Fibroblast of lung (primary cell): ENCODE results near the gene FAM240B. TPM values are rescaled to one million over a fixed set of nuclear protein-coding genes. Genes with fewer than 3 reads are reported as not detected.

ENCODE experiments used
- DNase-seq, 2 donors: peaks; one replicate each; pipeline versions ENCODE4 v3.0.0 to v3.0.0-alpha.2; 2010; ENCODE audit warnings: low read depth in 2 of 2
- H2AFZ ChIP-seq: 2 replicates; pipeline ENCODE4 v1.5.1; 2012; ENCODE audit warnings: low read length, control low read depth, inconsistent platforms
- H3K27ac ChIP-seq: 2 replicates; pipeline ENCODE4 v1.5.1; 2011; ENCODE audit warnings: low read length, control low read depth; ENCODE audit not compliant: insufficient read depth
- H3K27me3 ChIP-seq: 2 replicates; pipeline ENCODE4 v1.5.1; 2011; ENCODE audit warnings: mild to moderate bottlenecking, low read length; ENCODE audit not compliant: control insufficient read depth, insufficient read depth
- H3K36me3 ChIP-seq: 2 replicates; pipeline ENCODE4 v1.5.1; 2011; ENCODE audit warnings: low read length; ENCODE audit not compliant: control insufficient read depth, insufficient read depth
- H3K4me1 ChIP-seq: 2 replicates; pipeline ENCODE4 v1.5.1; 2011; ENCODE audit warnings: low read length; ENCODE audit not compliant: control insufficient read depth, insufficient read depth; ENCODE audit errors: extremely low read depth
- H3K4me2 ChIP-seq: 2 replicates; pipeline ENCODE4 v1.5.1; 2011; ENCODE audit warnings: low read length, control low read depth; ENCODE audit not compliant: insufficient read depth; ENCODE audit errors: extremely low read depth
- H3K4me3 ChIP-seq, 4 experiments: fragments of 200-600 bp in 1 of 4; sonication (generic) in 1 of 4; replicated peaks in 1 of 4; 2 replicates each; pipeline ENCODE4 v1.5.1; 2011 to 2016; ENCODE audit warnings: low read length in 4 of 4, low read depth in 3 of 4, mild to moderate bottlenecking in 3 of 4, control low read depth in 2 of 4, inconsistent platforms in 1 of 4, mixed read lengths in 1 of 4; ENCODE audit not compliant: insufficient read depth in 1 of 4; ENCODE audit errors: control extremely low read depth in 1 of 4
- H3K79me2 ChIP-seq: 2 replicates; pipeline ENCODE4 v1.5.1; 2012; ENCODE audit warnings: mild to moderate bottlenecking, low read length, inconsistent platforms; ENCODE audit not compliant: control insufficient read depth, insufficient read depth
- H3K9ac ChIP-seq: 2 replicates; pipeline ENCODE4 v1.5.1; 2011; ENCODE audit warnings: mild to moderate bottlenecking, low read length, control low read depth; ENCODE audit not compliant: insufficient read depth
- H3K9me3 ChIP-seq: 2 replicates; pipeline ENCODE4 v1.5.1; 2012; ENCODE audit warnings: low read depth, low read length; ENCODE audit not compliant: control insufficient read depth, insufficient read depth
- H4K20me1 ChIP-seq: 2 replicates; pipeline ENCODE4 v1.5.1; 2011; ENCODE audit warnings: low read length; ENCODE audit not compliant: control insufficient read depth, insufficient read depth; ENCODE audit errors: extremely low read depth
- CTCF ChIP-seq, 2 donors: IDR thresholded peaks in 1 of 2; conservative IDR thresholded peaks in 1 of 2; 1 replicate in 1 of 2; 2 replicates in 1 of 2; pipeline ENCODE4 v1.5.1; 2011 to 2012; ENCODE audit warnings: low read length in 2 of 2, control low read depth in 1 of 2, inconsistent platforms in 1 of 2, low read depth in 1 of 2, mild to moderate bottlenecking in 1 of 2
- EZH2 ChIP-seq: IDR thresholded peaks from 2 replicates; pipeline ENCODE4 v1.5.1; 2012; ENCODE audit warnings: low read length, control low read depth, mild to moderate bottlenecking; ENCODE audit errors: missing control alignments
- polyA plus RNA-seq, 2 donors: library from polyadenylated mRNA; depleted of rRNA in 1 of 2; stranded (reverse) in 1 of 2; unstranded in 1 of 2; fragments of >200 nt; gene quantifications; 2 replicates each; pipeline ENCODE4 v1.2.1, GENCODE V29; 2011 to 2012; ENCODE audit warnings: missing spikeins in 1 of 2
- total RNA-seq: library from RNA; depleted of rRNA; stranded (reverse); fragments of >200 nt; gene quantifications from 2 replicates; pipeline ENCODE4 v1.2.1, GENCODE V29; 2014

Gene FAM240B
- total and polyA plus RNA-seq, 2 donors (not counting 1 experiment from before 2014, with no cell fraction given) = not detected

GRCh38 chr9:38670542-38671371 is 49.2 kb downstream of the FAM240B start:
- TF ChIP-seq CTCF (conservative IDR thresholded peaks at IDR 0.05 in 1 of 2, IDR thresholded peaks at IDR 0.05 in 1 of 2; ENCODE audit: low read depth in 1 of 2, low read length in 2 of 2) (no peak), EZH2 (no peak)
- no peaks in the 10 kb centered on the region for H3K9me3 ChIP-seq

GRCh38 chr9:38668791-38669466 is 51.0 kb downstream of the FAM240B start:
- Histone ChIP-seq H3K27ac (no peak overlapping the region), H2AFZ (no peak overlapping the region), H3K9me3 (no peaks in the 10 kb centered on the region), H3K4me1 (no peaks in the 10 kb centered on the region), H3K4me2 (no peak overlapping the region), H4K20me1 (no peaks in the 10 kb centered on the region), H3K79me2 (no peaks in the 10 kb centered on the region), H3K27me3 (no peaks in the 10 kb centered on the region), H3K9ac (no peak overlapping the region), H3K36me3 (no peaks in the 10 kb centered on the region), H3K4me3 (no peak overlapping the region)
- no peak for TF ChIP-seq CTCF (conservative IDR thresholded peaks at IDR 0.05 in 1 of 2, IDR thresholded peaks at IDR 0.05 in 1 of 2; ENCODE audit: low read depth in 1 of 2, low read length in 2 of 2)
- no peak for TF ChIP-seq EZH2
- no peak for DNase-seq

More at GRCh38 chr9:38670542-38671371, 49.2 kb downstream of the FAM240B start:
- Histone ChIP-seq H3K27ac (no peak overlapping the region), H3K79me2 (no peaks in the 10 kb centered on the region), H4K20me1 (no peaks in the 10 kb centered on the region), H3K27me3 (no peaks in the 10 kb centered on the region), H3K4me3 (no peak overlapping the region), H3K4me2 (no peak overlapping the region), H3K4me1 (no peaks in the 10 kb centered on the region), H3K9ac (no peak overlapping the region), H2AFZ (no peak overlapping the region), H3K36me3 (no peaks in the 10 kb centered on the region)
- no peak for DNase-seq

- H2AFZ ChIP-seq = no peak overlapping the region
- H3K36me3 ChIP-seq = no peaks in the 10 kb centered on the region
- peak; percentile 12 to 46 for DNase-seq
- no peaks in the 10 kb centered on the region for H4K20me1 ChIP-seq
- no peaks in the 10 kb centered on the region for H3K9me3 ChIP-seq
- H3K27me3 ChIP-seq = no peaks in the 10 kb centered on the region
- no peak overlapping the region for H3K27ac ChIP-seq
- H3K4me1 ChIP-seq = no peaks in the 10 kb centered on the region
- TF ChIP-seq EZH2 (no peak), CTCF (conservative IDR thresholded peaks at IDR 0.05 in 1 of 2, IDR thresholded peaks at IDR 0.05 in 1 of 2; ENCODE audit: low read depth in 1 of 2, low read length in 2 of 2) (peak in 1 of 2 donors; percentile 55)
- no peak overlapping the region for H3K9ac ChIP-seq
- H3K79me2 ChIP-seq = no peaks in the 10 kb centered on the region
- H3K4me2 ChIP-seq = no peak overlapping the region
- H3K4me3 ChIP-seq = no peak overlapping the region
Measured at GRCh38 chr9:38662763-38663593, 57.0 kb downstream of the FAM240B start.
